NCI-H2107 treated with DMSO at 0.1 percent for 48 hours (cell line): ENCODE measurements around the gene ZFYVE28.

Source experiments
- DNase-seq: peaks from one replicate; lab custom pipeline; 2025; ENCODE audit not compliant: unreplicated experiment; lab: John Stamatoyannopoulos, UW

ZFYVE28 gene

GRCh38 chr4:2334826-2335728 lies 83.4 kb downstream of the ZFYVE28 start:
- DNase-seq, result no peak

GRCh38 chr4:2333916-2334644 lies 84.4 kb downstream of the ZFYVE28 start:
- DNase-seq, result no peak

- no peak for DNase-seq
Measured at GRCh38 chr4:2333356-2333841, 85.0 kb downstream of the ZFYVE28 start.

GRCh38 chr4:2332976-2333319 lies 85.5 kb downstream of the ZFYVE28 start:
- no peak for DNase-seq

GRCh38 chr4:2332201-2332975 lies 86.1 kb downstream of the ZFYVE28 start:
- no peak for DNase-seq

- no peak for DNase-seq
Measured at GRCh38 chr4:2331519-2332200, 86.8 kb downstream of the ZFYVE28 start.

- DNase-seq, result no peak
Measured at GRCh38 chr4:2331043-2331420, 87.4 kb downstream of the ZFYVE28 start.

GRCh38 chr4:2330091-2331042 lies 88.1 kb downstream of the ZFYVE28 start:
- DNase-seq, result no peak

- no peak for DNase-seq
Measured at GRCh38 chr4:2327579-2327978, 90.9 kb downstream of the ZFYVE28 start.

GRCh38 chr4:2324891-2325290 lies 93.6 kb downstream of the ZFYVE28 start:
- DNase-seq, result no peak

- DNase-seq, result no peak
Measured at GRCh38 chr4:2322841-2323240, 95.6 kb downstream of the ZFYVE28 start.

- DNase-seq, result no peak
Measured at GRCh38 chr4:2322227-2322626, 96.2 kb downstream of the ZFYVE28 start.

- DNase-seq, result no peak
Measured at GRCh38 chr4:2321279-2322196, 96.9 kb downstream of the ZFYVE28 start.

GRCh38 chr4:2320746-2321145 lies 97.7 kb downstream of the ZFYVE28 start:
- no peak for DNase-seq

GRCh38 chr4:2320152-2320551 lies 98.3 kb downstream of the ZFYVE28 start:
- DNase-seq, result no peak

GRCh38 chr4:2318885-2319284 lies 99.6 kb downstream of the ZFYVE28 start:
- no peak for DNase-seq

- no peak for DNase-seq
Measured at GRCh38 chr4:2318476-2318875, 100.0 kb downstream of the ZFYVE28 start.

- no peak for DNase-seq
Measured at GRCh38 chr4:2313366-2313765, 105.1 kb downstream of the ZFYVE28 start.
